HG02973 (cell line): Measurements from ENCODE around the gene KCTD16.

Experiments
- ATAC-seq: cut with Tn5 transposase; IDR thresholded peaks from one replicate; pipeline ENCODE4 v1.9.1; 2021; ENCODE audit warnings: moderate library complexity; ENCODE audit not compliant: unreplicated experiment

Gene KCTD16

GRCh38 chr5:144170276-144171024 lies at the start of gene KCTD16, which contains the start of gene YIPF5:
Gene KCTD16 (plus strand): TSS chr5:144170873.
Gene YIPF5 (minus strand): TSS chr5:144170659. CDS start chr5:144169955, 704 bp downstream.
- ATAC-seq = peak; percentile 100

GRCh38 chr5:144121577-144121976 lies 49.1 kb upstream of the KCTD16 start:
- no peak for ATAC-seq

GRCh38 chr5:144122081-144122480 lies 48.6 kb upstream of the KCTD16 start:
- ATAC-seq = no peak

GRCh38 chr5:144122641-144123040 lies 48.0 kb upstream of the KCTD16 start:
- no peak for ATAC-seq

GRCh38 chr5:144125163-144125726 lies 45.4 kb upstream of the KCTD16 start:
- no peak for ATAC-seq

GRCh38 chr5:144126707-144127106 lies 44.0 kb upstream of the KCTD16 start:
- ATAC-seq = no peak

GRCh38 chr5:144128844-144129243 lies 41.8 kb upstream of the KCTD16 start:
- no peak for ATAC-seq

GRCh38 chr5:144130306-144130705 lies 40.4 kb upstream of the KCTD16 start:
- ATAC-seq = no peak

GRCh38 chr5:144131261-144131660 lies 39.4 kb upstream of the KCTD16 start:
- ATAC-seq = no peak

GRCh38 chr5:144133050-144133633 lies 37.5 kb upstream of the KCTD16 start:
- ATAC-seq = no peak

GRCh38 chr5:144134194-144134826 lies 36.4 kb upstream of the KCTD16 start:
- ATAC-seq = no peak

- ATAC-seq = no peak
These were observed 35.4 kb upstream of the KCTD16 start for GRCh38 chr5:144135113-144135762.

GRCh38 chr5:144139586-144139985 lies 31.1 kb upstream of the KCTD16 start:
- no peak for ATAC-seq

- no peak for ATAC-seq
These were observed 29.1 kb upstream of the KCTD16 start for GRCh38 chr5:144141585-144141984.

GRCh38 chr5:144142139-144142823 lies 28.4 kb upstream of the KCTD16 start:
- ATAC-seq = peak; percentile 99

GRCh38 chr5:144142824-144143162 lies 27.9 kb upstream of the KCTD16 start:
- ATAC-seq = no peak

GRCh38 chr5:144143625-144144024 lies 27.0 kb upstream of the KCTD16 start:
- no peak for ATAC-seq

- no peak for ATAC-seq
These were observed 25.5 kb upstream of the KCTD16 start for GRCh38 chr5:144144956-144145751.

- no peak for ATAC-seq
These were observed 19.6 kb upstream of the KCTD16 start for GRCh38 chr5:144151026-144151425.

- ATAC-seq = no peak
These were observed 13.9 kb upstream of the KCTD16 start for GRCh38 chr5:144156767-144157171.
